Psoas muscle (tissue), 8 donors: ENCODE data around the gene STRIP1. TPM values are rescaled to one million over a fixed set of nuclear protein-coding genes. Genes with fewer than 3 reads are reported as not detected.

Experiments used
- ATAC-seq, 4 donors: fragments of 200-7000 bp; cut with Tn5 transposase; one replicate each; pipeline ENCODE4 v1.9.1; 2020; ENCODE audit warnings: moderate library complexity in 3 of 4, mild to moderate bottlenecking in 2 of 4
- DNase-seq, 2 donors: peaks; one replicate each; pipeline ENCODE4 v3.0.0-alpha.2; 2020
- H3K27ac ChIP-seq: fragments of 200-600 bp; one replicate; pipeline ENCODE4 v1.8.0; 2022
- H3K27me3 ChIP-seq, 3 donors: fragments of 200-600 bp in 1 of 3; one replicate each; pipeline versions ENCODE4 v1.6.1 to v1.8.0; 2013 to 2022; ENCODE audit warnings: low read length in 2 of 3, mild to moderate bottlenecking in 2 of 3, moderate library complexity in 1 of 3; ENCODE audit not compliant: insufficient read depth in 3 of 3
- H3K36me3 ChIP-seq, 2 donors: fragments of 200-600 bp in 1 of 2; one replicate each; pipeline versions ENCODE4 v1.6.1 to v1.8.0; 2013 to 2022; ENCODE audit warnings: low read depth in 1 of 2, mild to moderate bottlenecking in 1 of 2, moderate library complexity in 1 of 2; ENCODE audit not compliant: insufficient read depth in 1 of 2
- H3K4me1 ChIP-seq: fragments of 200-600 bp; one replicate; pipeline ENCODE4 v1.8.0; 2022
- H3K4me3 ChIP-seq: fragments of 200-600 bp; one replicate; pipeline ENCODE4 v1.8.0; 2022; ENCODE audit warnings: mild to moderate bottlenecking
- H3K9me3 ChIP-seq: fragments of 200-600 bp; one replicate; pipeline ENCODE4 v1.8.0; 2022
- CTCF ChIP-seq: fragments of 200-600 bp; IDR thresholded peaks from one replicate; pipeline ENCODE4 v1.8.0; 2022; ENCODE audit warnings: antibody characterized with exemption
- WGBS, 3 donors: extraction: QIAGEN DNeasy Blood & Tissue Kit; methylation state at CpG; one replicate each; pipeline versions ENCODE4 v1.1.6 to v1.1.7; 2013; 5-methylcytosine and 5-hydroxymethylcytosine counted together
- intact Hi-C, 2 donors: fragments of 100-400 bp; cut with DNase I; formaldehyde crosslinking; loops; one replicate each; pipeline versions ENCODE4 v1.11.0 to v1.14.2; 2022
- polyA plus RNA-seq, 3 donors: library from polyadenylated mRNA; stranded (reverse); fragments of 200-250 nt; gene quantifications; one replicate each; pipeline ENCODE4 v1.2.3, GENCODE V29; 2013
- total RNA-seq, 4 donors: library from RNA; stranded (reverse); fragmentation: NEBNext Ultra II Directional in 2 of 4; extraction: Animal tissue kit (Norgen Biotek cat#: 25700) in 2 of 4; gene quantifications; one replicate each; pipeline versions ENCODE4 v1.2.1 to v1.2.4, GENCODE V29; 2021 to 2023
- donor health status: healthy with polysubstance abuse.
- donor health status: DM: no; HTN: no; CAD: no; lungs with moderate emphysema.
- donor health status: Bipolar disorder and iron deficiency.
- donor health status: healthy.
- donor health status: DM: yes; HTN: yes; CAD: no.
- donor health status: DM: no; HTN: no; CAD: no.
- donor health status: DM: no; HTN: no; CAD: no.
- donor health status: DM: yes; HTN: yes; CAD: no.

STRIP1 gene
- total and polyA plus RNA-seq, 7 donors: 12.1 to 23.1 (median 16.4) TPM

- no peaks in the 10 kb centered on the region for H3K4me1 ChIP-seq
- intact Hi-C loops: no loop called here
- DNase-seq: peak in 1 of 2 donors; percentile 3
- H3K36me3 ChIP-seq: no peaks in the 10 kb centered on the region
- no peak for ATAC-seq
- H3K27ac ChIP-seq: no peak overlapping the region
- TF ChIP-seq CTCF: no peak
- no peaks in the 10 kb centered on the region for H3K9me3 ChIP-seq
- peaks cover 0 to 3% (median 0%) of the 10 kb centered on the region in 3 donors for H3K27me3 ChIP-seq
- WGBS, 3 donors: 49 to 81% (median 68%) methylated on average over 2 of the region's 2 CpGs
- H3K4me3 ChIP-seq: no peak overlapping the region
Observed at GRCh38 chr1:110100335-110100734, 65.9 kb downstream of the STRIP1 start.

- ATAC-seq: no peak
- no peak overlapping the region for H3K27ac ChIP-seq
- no peak overlapping the region for H3K4me3 ChIP-seq
- no peak for TF ChIP-seq CTCF
- intact Hi-C loops: no loop called here
- DNase-seq: no peak
- WGBS, 3 donors: 43 to 54% (median 51%) methylated on average over 7 of the region's 7 CpGs
- H3K4me1 ChIP-seq: no peaks in the 10 kb centered on the region
- no peaks in the 10 kb centered on the region for H3K9me3 ChIP-seq
- peaks cover 0 to 3% (median 0%) of the 10 kb centered on the region in 3 donors for H3K27me3 ChIP-seq
- no peaks in the 10 kb centered on the region for H3K36me3 ChIP-seq
Observed at GRCh38 chr1:110102081-110102480, 67.7 kb downstream of the STRIP1 start.

Other genes starting within 250 kb of the STRIP1 start
- gene CSF1, start 123.8 kb upstream of the STRIP1 start, total RNA-seq: 10 to 100 TPM in 3 of 4 donors, 1 to 10 TPM in 1; 7.9 to 14.7 (median 10.6) TPM
- gene CSF1, start 123.8 kb upstream of the STRIP1 start, polyA plus RNA-seq: 10 to 100 TPM in 1 of 3 donors, 1 to 10 TPM in 2; 3.7 to 13.8 (median 6.3) TPM
- 100 to 1,000 TPM in 1 of 4 donors, 10 to 100 TPM in 3; 60.2 to 128 (median 88.9) TPM for gene AHCYL1, start 49.9 kb upstream of the STRIP1 start, total RNA-seq
- 10 to 100 TPM; 42.5 to 47.2 (median 46.2) TPM for gene AHCYL1, start 49.9 kb upstream of the STRIP1 start, polyA plus RNA-seq
- gene ALX3, start 36.0 kb downstream of the STRIP1 start, total RNA-seq: not detected
- gene ALX3, start 36.0 kb downstream of the STRIP1 start, polyA plus RNA-seq: under 1 TPM; 0.04 to 0.11 (median 0.05) TPM
- under 1 TPM in 1 of 4 donors, not detected in 3; 0.20 TPM for gene UBL4B, start 77.8 kb downstream of the STRIP1 start, total RNA-seq
- gene UBL4B, start 77.8 kb downstream of the STRIP1 start, polyA plus RNA-seq: under 1 TPM in 2 of 3 donors, not detected in 1; 0.06 to 0.19 TPM
- under 1 TPM; 0.09 to 0.19 (median 0.15) TPM for gene SLC6A17, start 115.9 kb downstream of the STRIP1 start, total RNA-seq
- under 1 TPM; 0.03 to 0.10 (median 0.08) TPM for gene SLC6A17, start 115.9 kb downstream of the STRIP1 start, polyA plus RNA-seq
- gene KCNC4, start 175.7 kb downstream of the STRIP1 start, total RNA-seq: 10 to 100 TPM in 1 of 4 donors, 1 to 10 TPM in 3; 5.1 to 14.5 (median 5.9) TPM
- gene KCNC4, start 175.7 kb downstream of the STRIP1 start, polyA plus RNA-seq: 1 to 10 TPM; 2.4 to 9.2 (median 3.1) TPM